ENCODE measurements around the gene RNU6-1. TPM values are rescaled to one million over a fixed set of nuclear protein-coding genes. Genes with fewer than 3 reads are reported as not detected.

RNU6-1 gene
- polyA plus RNA-seq (2011; rRNA removed) (not detected in 2 replicates), polyA plus RNA-seq (2017; fragmentation: RNase III; extraction: RNeasy Plus Mini Kit Qiagen cat#74134 plus additional on column Dnase treatment) (not detected in 3 replicates), polyA minus RNA-seq (2011; rRNA and poly(A)+ RNA removed) (under 0.01 TPM in 1 of 2 replicates, not detected in the other)
- polyA plus RNA-seq (2012; cell fraction: cytosol; rRNA removed) = not detected in 2 replicates
- polyA plus RNA-seq (2012; cell fraction: nucleus; rRNA removed) = not detected in 2 replicates

GRCh38 chr15:67839929-67840748, at the start of gene RNU6-1:
TSS of gene RNU6-1 (minus strand) at chr15:67840045.
- ChIA-PET CTCF (interaction anchor here (1.3 to 2.4 kb wide), 4 partner anchors 17 to 315 kb away, joined by 3 to 12 read pairs (median 7); no protein-coding TSS in a partner anchor), POLR2A (interaction anchor here (1.1 kb wide), 1 partner anchor 214 kb away, joined by 3 read pairs; the partner anchor contains the start of gene PIAS1)
- H3K9me3 ChIP-seq = no peaks in the 10 kb centered on the region
- H3K27ac ChIP-seq = peak within 1 kb of the TSS; percentile 87 to 92
- peak within 1 kb of the TSS; percentile 93 for H3K4me2 ChIP-seq
- DNase-seq (ENCODE audit: low read depth in 1 of 2, low spot score in 1 of 2) (peak; percentile 95 to 98), ATAC-seq (peak; percentile 62 to 84), FAIRE-seq (peak; percentile 61)
- TF ChIP-seq EP300 (IDR thresholded peaks at IDR 0.05) (no peak), MAFK (IDR thresholded peaks at IDR 0.05; ENCODE audit: partially characterized antibody) (peak; percentile 19), ESRRA (IDR thresholded peaks at IDR 0.05; ENCODE audit: borderline replicate concordance, low read length) (no peak), RCOR1 (IDR thresholded peaks at IDR 0.05; ENCODE audit: low read depth, low read length) (no peak), JUN (IDR thresholded peaks at IDR 0.05) (peak; percentile 79 to 87; a peak in 3 of 5 replicates), ZNF302 (CRISPR knock-in tag; IDR thresholded peaks at IDR 0.05) (peak; percentile 100), RNF2 (IDR thresholded peaks at IDR 0.05; ENCODE audit: borderline replicate concordance, low read depth) (no peak; the same call in 1 of the 2 replicates), KDM5A (IDR thresholded peaks at IDR 0.05) (no peak), SREBF2 (IDR thresholded peaks at IDR 0.05) (peak; percentile 89), BCL3 (IDR thresholded peaks at IDR 0.05) (peak; percentile 90; the same call in 2 of the 3 replicates), CEBPB (IDR thresholded peaks at IDR 0.05) (peak in 1 of 2 experiments; percentile 48; a peak in 1 of 4 replicates), RAD21 (conservative IDR thresholded peaks at IDR 0.05 in 1 of 2, IDR thresholded peaks at IDR 0.05 in 1 of 2) (peak in 1 of 2 experiments; percentile 1; a peak in 1 of 5 replicates), E2F6 (IDR thresholded peaks at IDR 0.05; ENCODE audit: borderline replicate concordance, low read depth) (0 out of 2 replicates have a peak, but pooled peaks have one; percentile 66), POLR2A (IDR thresholded peaks at IDR 0.05; ENCODE audit: low read length) (peak; percentile 83), NPAS2 (CRISPR knock-in tag; IDR thresholded peaks at IDR 0.05; ENCODE audit: borderline replicate concordance) (no peak), NFE2L2 (conservative IDR thresholded peaks at IDR 0.05; ENCODE audit: low read length) (no peak), PHF8 (IDR thresholded peaks at IDR 0.05; ENCODE audit: borderline replicate concordance, low read depth) (peak; percentile 87), ZFP36 (IDR thresholded peaks at IDR 0.05; ENCODE audit: borderline replicate concordance, partially characterized antibody) (no peak), SMC3 (IDR thresholded peaks at IDR 0.05) (0 out of 3 replicates have a peak, but pooled peaks have one; percentile 13), GATA3 (IDR thresholded peaks at IDR 0.05; ENCODE audit: borderline replicate concordance) (no peak)
- TF ChIP-seq, protein P1, sequence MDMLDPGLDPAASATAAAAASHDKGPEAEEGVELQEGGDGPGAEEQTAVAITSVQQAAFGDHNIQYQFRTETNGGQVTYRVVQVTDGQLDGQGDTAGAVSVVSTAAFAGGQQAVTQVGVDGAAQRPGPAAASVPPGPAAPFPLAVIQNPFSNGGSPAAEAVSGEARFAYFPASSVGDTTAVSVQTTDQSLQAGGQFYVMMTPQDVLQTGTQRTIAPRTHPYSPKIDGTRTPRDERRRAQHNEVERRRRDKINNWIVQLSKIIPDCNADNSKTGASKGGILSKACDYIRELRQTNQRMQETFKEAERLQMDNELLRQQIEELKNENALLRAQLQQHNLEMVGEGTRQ (IDR thresholded peaks at IDR 0.05) = peak; percentile 97
- TF ChIP-seq, protein P2, sequence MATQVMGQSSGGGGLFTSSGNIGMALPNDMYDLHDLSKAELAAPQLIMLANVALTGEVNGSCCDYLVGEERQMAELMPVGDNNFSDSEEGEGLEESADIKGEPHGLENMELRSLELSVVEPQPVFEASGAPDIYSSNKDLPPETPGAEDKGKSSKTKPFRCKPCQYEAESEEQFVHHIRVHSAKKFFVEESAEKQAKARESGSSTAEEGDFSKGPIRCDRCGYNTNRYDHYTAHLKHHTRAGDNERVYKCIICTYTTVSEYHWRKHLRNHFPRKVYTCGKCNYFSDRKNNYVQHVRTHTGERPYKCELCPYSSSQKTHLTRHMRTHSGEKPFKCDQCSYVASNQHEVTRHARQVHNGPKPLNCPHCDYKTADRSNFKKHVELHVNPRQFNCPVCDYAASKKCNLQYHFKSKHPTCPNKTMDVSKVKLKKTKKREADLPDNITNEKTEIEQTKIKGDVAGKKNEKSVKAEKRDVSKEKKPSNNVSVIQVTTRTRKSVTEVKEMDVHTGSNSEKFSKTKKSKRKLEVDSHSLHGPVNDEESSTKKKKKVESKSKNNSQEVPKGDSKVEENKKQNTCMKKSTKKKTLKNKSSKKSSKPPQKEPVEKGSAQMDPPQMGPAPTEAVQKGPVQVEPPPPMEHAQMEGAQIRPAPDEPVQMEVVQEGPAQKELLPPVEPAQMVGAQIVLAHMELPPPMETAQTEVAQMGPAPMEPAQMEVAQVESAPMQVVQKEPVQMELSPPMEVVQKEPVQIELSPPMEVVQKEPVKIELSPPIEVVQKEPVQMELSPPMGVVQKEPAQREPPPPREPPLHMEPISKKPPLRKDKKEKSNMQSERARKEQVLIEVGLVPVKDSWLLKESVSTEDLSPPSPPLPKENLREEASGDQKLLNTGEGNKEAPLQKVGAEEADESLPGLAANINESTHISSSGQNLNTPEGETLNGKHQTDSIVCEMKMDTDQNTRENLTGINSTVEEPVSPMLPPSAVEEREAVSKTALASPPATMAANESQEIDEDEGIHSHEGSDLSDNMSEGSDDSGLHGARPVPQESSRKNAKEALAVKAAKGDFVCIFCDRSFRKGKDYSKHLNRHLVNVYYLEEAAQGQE (IDR thresholded peaks at IDR 0.05) = no peak
- TF ChIP-seq, protein P3, sequence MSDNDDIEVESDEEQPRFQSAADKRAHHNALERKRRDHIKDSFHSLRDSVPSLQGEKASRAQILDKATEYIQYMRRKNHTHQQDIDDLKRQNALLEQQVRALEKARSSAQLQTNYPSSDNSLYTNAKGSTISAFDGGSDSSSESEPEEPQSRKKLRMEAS (IDR thresholded peaks at IDR 0.05) = peak; percentile 83
- TF ChIP-seq, protein P4, sequence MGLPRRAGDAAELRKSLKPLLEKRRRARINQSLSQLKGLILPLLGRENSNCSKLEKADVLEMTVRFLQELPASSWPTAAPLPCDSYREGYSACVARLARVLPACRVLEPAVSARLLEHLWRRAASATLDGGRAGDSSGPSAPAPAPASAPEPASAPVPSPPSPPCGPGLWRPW (IDR thresholded peaks at IDR 0.05) = no peak
- H3K4me1 ChIP-seq = peaks cover 13% of the 10 kb centered on the region
- under 1% methylated on average over 57 of the region's 62 CpGs for WGBS (ENCODE audit: missing lambda C conversion rate)
- H3K4me3 ChIP-seq = peak within 1 kb of the TSS; percentile 69
